ENCODE results near the gene ZBTB1. TPM values are rescaled to one million over a fixed set of nuclear protein-coding genes. Genes with fewer than 3 reads are reported as not detected.

Gene ZBTB1
- total RNA-seq, 4 donors from 2014 or later, result 17.8 to 41.8 (median 23.9) TPM

- no peaks in the 10 kb centered on the region for H3K4me1 ChIP-seq
- peaks cover 0 to 16% (median 0%) of the 10 kb centered on the region in 3 donors for H3K36me3 ChIP-seq
- TF ChIP-seq CTCF (IDR thresholded peaks at IDR 0.05) (no peak), POLR2A (IDR thresholded peaks at IDR 0.05) (no peak)
- intact Hi-C loops (cut with DNase I), result no loop called here
- no peak for DNase-seq
- H3K9me3 ChIP-seq, result no peaks in the 10 kb centered on the region
- H3K27me3 ChIP-seq, result no peaks in the 10 kb centered on the region
- H3K27ac ChIP-seq, result no peak overlapping the region
- WGBS, 2 donors, result 76 to 80% methylated on average over 7 to 8 of the region's 8 CpGs
- H3K4me3 ChIP-seq, result no peak overlapping the region
Observed at GRCh38 chr14:64476438-64476837, 28.1 kb upstream of the ZBTB1 start.

GRCh38 chr14:64478634-64479250 lies 25.8 kb upstream of the ZBTB1 start:
- Histone ChIP-seq H3K4me3 (no peak overlapping the region), H3K27ac (no peak overlapping the region), H3K27me3 (no peaks in the 10 kb centered on the region), H3K36me3 (peaks cover 0 to 29% (median 0%) of the 10 kb centered on the region in 3 donors), H3K9me3 (no peaks in the 10 kb centered on the region), H3K4me1 (no peaks in the 10 kb centered on the region)
- DNase-seq, result no peak
- intact Hi-C loops (cut with DNase I), result no loop called here
- peak in 4 of 6 experiments; percentile 27 to 46 (median 42) for TF ChIP-seq CTCF (IDR thresholded peaks at IDR 0.05)
- TF ChIP-seq POLR2A (IDR thresholded peaks at IDR 0.05), result no peak

GRCh38 chr14:64488590-64489099 lies 15.9 kb upstream of the ZBTB1 start:
- no peak for DNase-seq
- Histone ChIP-seq H3K36me3 (peaks cover 0 to 71% (median 4%) of the 10 kb centered on the region in 3 donors), H3K27ac (no peak overlapping the region), H3K9me3 (no peaks in the 10 kb centered on the region), H3K4me1 (no peaks in the 10 kb centered on the region), H3K4me3 (no peak overlapping the region), H3K27me3 (no peaks in the 10 kb centered on the region)
- intact Hi-C loops (cut with DNase I), result no loop called here
- 83 to 98% methylated on average over 5 of the region's 5 CpGs for WGBS, 2 donors
- TF ChIP-seq CTCF (IDR thresholded peaks at IDR 0.05), result no peak
- no peak for TF ChIP-seq POLR2A (IDR thresholded peaks at IDR 0.05)

GRCh38 chr14:64491637-64492036 lies 12.9 kb upstream of the ZBTB1 start:
- H3K9me3 ChIP-seq, result no peaks in the 10 kb centered on the region
- no peak for DNase-seq
- H3K36me3 ChIP-seq, result peaks cover 0 to 56% (median 4%) of the 10 kb centered on the region in 3 donors
- TF ChIP-seq POLR2A (IDR thresholded peaks at IDR 0.05), result no peak
- TF ChIP-seq CTCF (IDR thresholded peaks at IDR 0.05), result no peak
- H3K27ac ChIP-seq, result no peak overlapping the region
- intact Hi-C loops (cut with DNase I), result no loop called here
- no peak overlapping the region for H3K4me3 ChIP-seq
- no peaks in the 10 kb centered on the region for H3K4me1 ChIP-seq
- WGBS, 2 donors, result 75 to 94% methylated on average over 2 of the region's 2 CpGs
- H3K27me3 ChIP-seq, result no peaks in the 10 kb centered on the region

GRCh38 chr14:64493455-64493854 lies 11.1 kb upstream of the ZBTB1 start:
- Histone ChIP-seq H3K36me3 (peaks cover 0 to 38% (median 0%) of the 10 kb centered on the region in 3 donors), H3K27me3 (no peaks in the 10 kb centered on the region), H3K4me3 (no peak overlapping the region), H3K27ac (no peak overlapping the region), H3K4me1 (no peaks in the 10 kb centered on the region), H3K9me3 (no peaks in the 10 kb centered on the region)
- 92 to 93% methylated on average over 3 of the region's 3 CpGs for WGBS, 2 donors
- no peak for TF ChIP-seq POLR2A (IDR thresholded peaks at IDR 0.05)
- intact Hi-C loops (cut with DNase I), result no loop called here
- DNase-seq, result no peak
